GM20000 (cell line): Measurements from ENCODE around the gene LPGAT1.

ENCODE experiments used
- DNase-seq: peaks from one replicate; pipeline ENCODE4 v3.0.0; 2012; ENCODE audit warnings: low spot score
- TF ChIP-seq, protein P1 (sequence below): IDR thresholded peaks from 2 replicates; pipeline ENCODE4 v1.5.1; 2012; ENCODE audit warnings: mild to moderate bottlenecking, control low read depth; ENCODE audit errors: extremely low read depth, missing control alignments

LPGAT1 gene

DNA sequence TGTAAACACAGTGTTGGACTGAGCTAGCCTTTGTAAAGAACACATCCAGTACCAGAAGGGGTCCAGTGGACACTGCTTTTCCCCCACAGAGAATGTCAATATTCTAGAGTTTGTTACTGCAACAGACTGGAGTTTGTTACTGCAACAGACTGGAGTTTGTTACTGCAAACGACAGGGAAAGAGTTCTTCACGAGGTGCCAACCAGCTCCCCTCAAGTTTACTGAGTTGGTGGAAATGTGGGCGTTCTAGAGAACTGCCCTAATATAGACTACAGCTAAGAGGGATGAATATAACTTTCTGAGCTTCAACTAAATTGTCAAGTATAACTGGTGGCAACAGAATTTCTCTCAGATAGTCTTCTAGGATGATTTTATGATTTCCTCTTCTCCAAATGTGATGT is 81.3 kb downstream of the LPGAT1 start:
- DNase-seq = no peak
- TF ChIP-seq, protein P1, sequence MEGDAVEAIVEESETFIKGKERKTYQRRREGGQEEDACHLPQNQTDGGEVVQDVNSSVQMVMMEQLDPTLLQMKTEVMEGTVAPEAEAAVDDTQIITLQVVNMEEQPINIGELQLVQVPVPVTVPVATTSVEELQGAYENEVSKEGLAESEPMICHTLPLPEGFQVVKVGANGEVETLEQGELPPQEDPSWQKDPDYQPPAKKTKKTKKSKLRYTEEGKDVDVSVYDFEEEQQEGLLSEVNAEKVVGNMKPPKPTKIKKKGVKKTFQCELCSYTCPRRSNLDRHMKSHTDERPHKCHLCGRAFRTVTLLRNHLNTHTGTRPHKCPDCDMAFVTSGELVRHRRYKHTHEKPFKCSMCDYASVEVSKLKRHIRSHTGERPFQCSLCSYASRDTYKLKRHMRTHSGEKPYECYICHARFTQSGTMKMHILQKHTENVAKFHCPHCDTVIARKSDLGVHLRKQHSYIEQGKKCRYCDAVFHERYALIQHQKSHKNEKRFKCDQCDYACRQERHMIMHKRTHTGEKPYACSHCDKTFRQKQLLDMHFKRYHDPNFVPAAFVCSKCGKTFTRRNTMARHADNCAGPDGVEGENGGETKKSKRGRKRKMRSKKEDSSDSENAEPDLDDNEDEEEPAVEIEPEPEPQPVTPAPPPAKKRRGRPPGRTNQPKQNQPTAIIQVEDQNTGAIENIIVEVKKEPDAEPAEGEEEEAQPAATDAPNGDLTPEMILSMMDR = no peak

GRCh38 chr1:211748810-211749209 is 81.8 kb downstream of the LPGAT1 start:
- TF ChIP-seq, protein P1 = no peak
- no peak for DNase-seq

GRCh38 chr1:211742889-211743529 is 87.6 kb downstream of the LPGAT1 start:
- DNase-seq = no peak
- TF ChIP-seq, protein P1 = no peak

DNA sequence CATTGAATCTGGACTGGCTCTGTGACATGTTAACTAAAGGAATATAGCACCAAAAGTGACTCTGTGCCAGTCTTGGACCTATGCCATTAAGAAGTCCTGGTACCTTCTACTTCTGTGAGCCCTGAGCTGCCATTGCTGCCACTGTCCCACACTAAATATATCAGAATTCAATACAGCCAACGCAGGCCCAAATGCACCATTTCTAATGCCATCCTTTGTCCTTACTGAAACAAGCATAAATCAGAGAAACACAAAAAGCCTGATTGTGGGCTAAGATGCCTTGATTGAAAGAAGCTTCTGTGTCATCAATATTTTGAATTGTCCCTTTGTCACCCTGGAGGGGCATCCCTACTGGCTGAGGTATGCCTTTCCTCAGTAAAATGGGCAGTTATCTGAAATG is 88.3 kb downstream of the LPGAT1 start:
- DNase-seq = no peak
- TF ChIP-seq, protein P1 = no peak

DNA sequence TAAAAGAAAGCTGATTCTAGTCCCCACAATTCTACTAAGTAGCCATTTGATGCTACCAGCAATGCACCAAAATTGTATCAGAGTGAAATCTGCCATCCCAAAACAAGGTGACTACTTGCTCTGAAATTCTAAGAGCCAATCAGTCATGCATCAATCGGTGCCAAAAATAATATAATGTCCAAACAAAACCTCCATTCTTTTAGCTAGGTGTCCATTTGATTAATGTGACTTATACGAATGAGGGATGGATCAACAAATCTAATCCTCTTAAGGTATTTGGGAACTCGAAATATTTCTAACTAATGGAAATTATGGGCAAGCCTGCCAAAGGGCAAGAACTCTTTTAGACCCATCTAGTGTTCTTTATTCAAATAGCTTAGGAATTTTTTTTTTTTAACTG is 88.8 kb downstream of the LPGAT1 start:
- TF ChIP-seq, protein P1 = no peak
- DNase-seq = no peak

GRCh38 chr1:211741116-211741515 is 89.4 kb downstream of the LPGAT1 start:
- TF ChIP-seq, protein P1 = no peak
- no peak for DNase-seq

DNA sequence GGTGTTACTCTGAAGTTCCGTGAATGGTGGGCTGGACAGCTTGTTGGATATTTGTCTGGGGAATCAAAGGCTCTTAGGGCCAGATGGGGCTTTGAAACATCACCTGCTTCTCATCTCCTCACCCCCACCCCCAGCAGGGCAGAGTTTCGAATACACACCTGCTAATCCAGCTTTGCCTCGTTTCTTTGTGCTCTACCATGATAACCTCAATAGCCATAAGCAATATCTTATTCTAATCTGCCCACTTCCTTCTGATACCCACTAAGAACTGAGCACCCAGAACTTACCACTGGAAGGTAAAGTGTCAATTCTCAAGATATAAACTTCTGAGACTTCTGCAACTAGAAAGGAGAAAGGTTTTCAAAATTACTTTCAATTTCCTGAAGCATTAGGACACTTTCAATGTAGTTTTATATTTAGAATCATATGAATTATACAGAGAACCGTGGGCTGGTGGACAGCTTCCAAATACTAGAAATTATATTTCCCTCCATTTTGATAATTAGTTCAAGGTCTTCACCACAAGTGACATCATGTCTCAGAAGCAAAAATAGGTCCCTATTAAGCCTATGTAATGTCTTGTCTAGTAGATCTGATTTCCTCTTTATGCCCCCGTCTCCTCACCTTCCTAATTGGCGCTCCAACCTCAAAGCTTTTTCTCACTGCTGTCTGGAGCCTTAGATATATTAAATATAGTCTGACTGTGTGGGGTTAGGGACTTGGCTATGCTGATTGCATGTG is 90.7 kb downstream of the LPGAT1 start:
- peak; percentile 45 for DNase-seq
- TF ChIP-seq, protein P1 = no peak
